Astrocyte of the spinal cord (primary cell): Measurements from ENCODE around the gene PSMB8.

Experiments used
- DNase-seq: peaks from one replicate; pipeline ENCODE4 v3.0.0; 2011; ENCODE audit warnings: low read depth, low spot score
- H3K4me3 ChIP-seq: 2 replicates; pipeline ENCODE4 v1.5.1; 2011; ENCODE audit warnings: low read depth, mild to moderate bottlenecking, low read length, moderate library complexity
- CTCF ChIP-seq: IDR thresholded peaks from 2 replicates; pipeline ENCODE4 v1.5.1; 2012; ENCODE audit warnings: low read depth, mild to moderate bottlenecking, low read length, inconsistent platforms
- in situ Hi-C: cut with HindIII; loops from 2 replicates; pipeline ENCODE4 v1.10.0; 2017; ENCODE audit warnings: low sequenced_read_pairs

Gene PSMB8

GRCh38 chr6:32830936-32831335, 12.9 kb downstream of the PSMB8 start:
- TF ChIP-seq CTCF = no peak
- no peak overlapping the region for H3K4me3 ChIP-seq
- in situ Hi-C loops = no loop called here
- no peak for DNase-seq

- H3K4me3 ChIP-seq = no peak overlapping the region
- in situ Hi-C loops = no loop called here
- DNase-seq = no peak
- no peak for TF ChIP-seq CTCF
Measured at GRCh38 chr6:32830017-32830416, 13.8 kb downstream of the PSMB8 start.

- in situ Hi-C loops = no loop called here
- DNase-seq = no peak
Measured at GRCh38 chr6:32829495-32829894, 14.4 kb downstream of the PSMB8 start.

GRCh38 chr6:32827025-32827424, 16.8 kb downstream of the PSMB8 start:
- H3K4me3 ChIP-seq = no peak overlapping the region
- TF ChIP-seq CTCF = no peak
- in situ Hi-C loops = no loop called here
- DNase-seq = no peak

More at GRCh38 chr6:32829495-32829894, 14.4 kb downstream of the PSMB8 start:
- TF ChIP-seq CTCF = no peak
- H3K4me3 ChIP-seq = no peak overlapping the region

- no peak overlapping the region for H3K4me3 ChIP-seq
- peak; percentile 39 for TF ChIP-seq CTCF
- DNase-seq = peak; percentile 29
- in situ Hi-C loops = no loop called here
Measured at GRCh38 chr6:32825966-32826365, 17.9 kb downstream of the PSMB8 start.

GRCh38 chr6:32819729-32820128, 24.1 kb downstream of the PSMB8 start:
- H3K4me3 ChIP-seq = no peak overlapping the region
- peak; percentile 55 for DNase-seq
- no peak for TF ChIP-seq CTCF
- in situ Hi-C loops = no loop called here

- no peak for DNase-seq
- H3K4me3 ChIP-seq = no peak overlapping the region
- in situ Hi-C loops = no loop called here
- TF ChIP-seq CTCF = no peak
Measured at GRCh38 chr6:32818867-32819266, 25.0 kb downstream of the PSMB8 start.
